BLaER1 treated with 17β-estradiol and CSF1 and Interleukin-3, amounts not matched to agents 10 nM and 100 nM (cell line): ENCODE results near the gene BRINP3.

Experiments
- H3K27ac ChIP-seq, 11 experiments: shearing (Covaris generic); formaldehyde crosslinking; 2 replicates each; pipeline ENCODE4 v1.8.1; 2022
- H3K27me3 ChIP-seq, 11 experiments: shearing (Covaris generic); formaldehyde crosslinking; 2 replicates each; pipeline ENCODE4 v1.8.1; 2022
- H3K36me3 ChIP-seq, 11 experiments: shearing (Covaris generic); formaldehyde crosslinking; 2 replicates each; pipeline ENCODE4 v1.8.1; 2022
- H3K4me1 ChIP-seq, 10 experiments: shearing (Covaris generic); formaldehyde crosslinking; 2 replicates each; pipeline ENCODE4 v1.8.1; 2022
- H3K4me2 ChIP-seq, 11 experiments: shearing (Covaris generic); formaldehyde crosslinking; 2 replicates each; pipeline ENCODE4 v1.8.1; 2022
- H3K4me3 ChIP-seq, 10 experiments: shearing (Covaris generic); formaldehyde crosslinking; 2 replicates each; pipeline ENCODE4 v1.8.1; 2022
- H3K9ac ChIP-seq, 11 experiments: shearing (Covaris generic); formaldehyde crosslinking; 2 replicates each; pipeline ENCODE4 v1.8.1; 2022
- H3K9me3 ChIP-seq, 11 experiments: shearing (Covaris generic); formaldehyde crosslinking; replicated peaks in 1 of 11; 2 replicates each; pipeline ENCODE4 v1.8.1; 2022
- H4K20me1 ChIP-seq, 11 experiments: shearing (Covaris generic); formaldehyde crosslinking; 2 replicates each; pipeline ENCODE4 v1.8.1; 2022
- Cebpa-rat ChIP-seq, 11 experiments: shearing (Covaris generic); IDR thresholded peaks; 2 replicates each; pipeline ENCODE4 v1.8.1; 2022

The BRINP3 gene

DNA sequence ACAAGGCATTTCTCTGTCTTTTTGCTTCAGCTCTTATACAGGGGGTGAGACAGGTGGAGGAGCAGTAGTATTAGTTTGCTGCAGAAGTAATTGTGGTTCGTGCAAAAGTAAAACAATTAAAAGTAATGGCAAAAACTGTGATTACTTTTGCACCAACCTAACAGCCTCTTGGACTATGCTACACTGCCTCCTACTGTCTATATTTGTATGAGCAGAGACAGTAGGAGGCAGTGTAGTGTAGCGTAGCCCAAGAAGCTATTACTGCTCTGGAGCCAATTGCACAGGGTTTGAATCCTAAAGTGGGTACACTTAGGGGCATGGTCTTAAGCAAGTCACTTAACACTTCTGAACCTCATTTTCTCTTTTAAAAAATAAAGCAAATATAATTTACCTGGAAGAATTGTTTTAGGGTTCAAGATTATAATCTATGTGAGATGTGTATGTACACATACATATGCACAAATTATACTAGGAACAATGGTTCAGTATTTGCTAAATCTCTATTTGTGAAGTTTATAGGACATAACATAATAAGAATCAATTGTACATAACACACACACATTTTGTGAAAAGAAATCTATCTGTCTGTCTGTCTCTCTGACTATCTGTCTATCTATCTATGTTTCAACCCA, 103.8 kb downstream of the BRINP3 start:
- Histone ChIP-seq H3K36me3 (no peaks in the 10 kb centered on the region), H3K27ac (no peak overlapping the region), H3K9ac (no peak overlapping the region), H3K4me2 (no peak overlapping the region), H3K4me3 (no peak overlapping the region), H3K27me3 (peaks cover 0 to 5% (median 0%) of the 10 kb centered on the region in 11 experiments; a peak in 1 of 22 replicates), H3K4me1 (peaks cover 5 to 29% (median 18%) of the 10 kb centered on the region in 10 experiments; a peak in 17 of 20 replicates), H3K9me3 (no peaks in the 10 kb centered on the region), H4K20me1 (no peaks in the 10 kb centered on the region)
- TF ChIP-seq Cebpa-rat (IDR thresholded peaks at IDR 0.05): no peak

GRCh38 chr1:190367200-190367599, 110.5 kb downstream of the BRINP3 start:
- no peak for TF ChIP-seq Cebpa-rat (IDR thresholded peaks at IDR 0.05)
- Histone ChIP-seq H3K4me1 (no peaks in the 10 kb centered on the region), H3K4me2 (no peak overlapping the region), H3K27me3 (no peaks in the 10 kb centered on the region), H3K4me3 (no peak overlapping the region), H3K36me3 (no peaks in the 10 kb centered on the region), H3K9me3 (peaks cover 17 to 26% (median 20%) of the 10 kb centered on the region in 11 experiments), H4K20me1 (no peaks in the 10 kb centered on the region), H3K27ac (no peak overlapping the region), H3K9ac (no peak overlapping the region)

DNA sequence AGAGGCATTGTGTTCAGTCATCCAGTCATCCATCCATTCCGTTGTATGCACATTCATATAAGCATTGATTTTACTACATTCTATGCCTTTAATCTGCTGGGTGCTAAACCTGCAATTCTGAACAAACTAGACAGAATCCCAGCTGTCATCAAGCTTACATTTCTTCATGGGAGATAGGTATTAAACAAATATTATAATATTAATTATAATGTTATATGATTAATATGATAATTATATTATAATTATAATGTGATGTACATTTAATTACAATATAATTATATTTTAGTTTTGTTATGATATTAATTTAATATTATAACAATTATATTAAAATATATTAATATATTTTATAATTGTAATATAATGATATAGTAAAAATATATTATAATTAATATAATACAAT, 112.4 kb downstream of the BRINP3 start:
- Histone ChIP-seq H4K20me1 (no peaks in the 10 kb centered on the region), H3K27ac (no peak overlapping the region), H3K4me2 (no peak overlapping the region), H3K9me3 (peaks cover 17 to 26% (median 20%) of the 10 kb centered on the region in 11 experiments), H3K27me3 (no peaks in the 10 kb centered on the region), H3K4me3 (no peak overlapping the region), H3K9ac (no peak overlapping the region), H3K4me1 (no peaks in the 10 kb centered on the region), H3K36me3 (no peaks in the 10 kb centered on the region)
- no peak for TF ChIP-seq Cebpa-rat (IDR thresholded peaks at IDR 0.05)

GRCh38 chr1:190353538-190354101, 124.0 kb downstream of the BRINP3 start:
- no peaks in the 10 kb centered on the region for H3K27me3 ChIP-seq
- no peak overlapping the region for H3K27ac ChIP-seq
- no peaks in the 10 kb centered on the region for H3K9me3 ChIP-seq
- no peaks in the 10 kb centered on the region for H3K36me3 ChIP-seq
- no peak for TF ChIP-seq Cebpa-rat (IDR thresholded peaks at IDR 0.05)
- H4K20me1 ChIP-seq: no peaks in the 10 kb centered on the region
- H3K9ac ChIP-seq: no peak overlapping the region
- H3K4me2 ChIP-seq: no peak overlapping the region
- no peak overlapping the region for H3K4me3 ChIP-seq
- no peaks in the 10 kb centered on the region for H3K4me1 ChIP-seq

GRCh38 chr1:190344454-190344853, 133.2 kb downstream of the BRINP3 start:
- Histone ChIP-seq H3K36me3 (no peaks in the 10 kb centered on the region), H3K4me3 (no peak overlapping the region), H3K9me3 (no peaks in the 10 kb centered on the region), H3K27ac (no peak overlapping the region), H4K20me1 (no peaks in the 10 kb centered on the region), H3K27me3 (no peaks in the 10 kb centered on the region), H3K9ac (no peak overlapping the region), H3K4me2 (no peak overlapping the region), H3K4me1 (no peaks in the 10 kb centered on the region)
- no peak for TF ChIP-seq Cebpa-rat (IDR thresholded peaks at IDR 0.05)

- H3K9ac ChIP-seq: no peak overlapping the region
- H3K4me2 ChIP-seq: no peak overlapping the region
- H3K27me3 ChIP-seq: no peaks in the 10 kb centered on the region
- H4K20me1 ChIP-seq: no peaks in the 10 kb centered on the region
- no peak overlapping the region for H3K4me3 ChIP-seq
- no peaks in the 10 kb centered on the region for H3K36me3 ChIP-seq
- no peak overlapping the region for H3K27ac ChIP-seq
- H3K9me3 ChIP-seq: no peaks in the 10 kb centered on the region
- H3K4me1 ChIP-seq: no peaks in the 10 kb centered on the region
- no peak for TF ChIP-seq Cebpa-rat (IDR thresholded peaks at IDR 0.05)
Measured at GRCh38 chr1:190338829-190339228, 138.8 kb downstream of the BRINP3 start.

GRCh38 chr1:190328871-190329270, 148.8 kb downstream of the BRINP3 start:
- no peak overlapping the region; a peak in 1 of 22 replicates for H3K27ac ChIP-seq
- no peak overlapping the region for H3K4me2 ChIP-seq
- no peak for TF ChIP-seq Cebpa-rat (IDR thresholded peaks at IDR 0.05)
- no peaks in the 10 kb centered on the region for H3K36me3 ChIP-seq
- no peak overlapping the region for H3K9ac ChIP-seq
- H3K9me3 ChIP-seq: no peaks in the 10 kb centered on the region
- no peaks in the 10 kb centered on the region for H3K4me1 ChIP-seq
- no peaks in the 10 kb centered on the region for H4K20me1 ChIP-seq
- no peaks in the 10 kb centered on the region for H3K27me3 ChIP-seq
- no peak overlapping the region for H3K4me3 ChIP-seq

GRCh38 chr1:190328361-190328760, 149.3 kb downstream of the BRINP3 start:
- TF ChIP-seq Cebpa-rat (IDR thresholded peaks at IDR 0.05): no peak
- H3K9me3 ChIP-seq: no peaks in the 10 kb centered on the region

GRCh38 chr1:190327271-190327670, 150.4 kb downstream of the BRINP3 start:
- H3K36me3 ChIP-seq: no peaks in the 10 kb centered on the region
- H3K4me3 ChIP-seq: no peak overlapping the region
- no peaks in the 10 kb centered on the region for H3K9me3 ChIP-seq
- no peak overlapping the region for H3K4me2 ChIP-seq
- H3K9ac ChIP-seq: no peak overlapping the region
- no peaks in the 10 kb centered on the region for H3K4me1 ChIP-seq
- H4K20me1 ChIP-seq: no peaks in the 10 kb centered on the region
- H3K27ac ChIP-seq: no peak overlapping the region
- H3K27me3 ChIP-seq: no peaks in the 10 kb centered on the region
- TF ChIP-seq Cebpa-rat (IDR thresholded peaks at IDR 0.05): no peak

More at GRCh38 chr1:190328361-190328760, 149.3 kb downstream of the BRINP3 start:
- Histone ChIP-seq H3K27me3 (no peaks in the 10 kb centered on the region), H4K20me1 (no peaks in the 10 kb centered on the region), H3K4me1 (no peaks in the 10 kb centered on the region), H3K27ac (no peak overlapping the region), H3K9ac (no peak overlapping the region), H3K36me3 (no peaks in the 10 kb centered on the region), H3K4me3 (no peak overlapping the region), H3K4me2 (no peak overlapping the region)

DNA sequence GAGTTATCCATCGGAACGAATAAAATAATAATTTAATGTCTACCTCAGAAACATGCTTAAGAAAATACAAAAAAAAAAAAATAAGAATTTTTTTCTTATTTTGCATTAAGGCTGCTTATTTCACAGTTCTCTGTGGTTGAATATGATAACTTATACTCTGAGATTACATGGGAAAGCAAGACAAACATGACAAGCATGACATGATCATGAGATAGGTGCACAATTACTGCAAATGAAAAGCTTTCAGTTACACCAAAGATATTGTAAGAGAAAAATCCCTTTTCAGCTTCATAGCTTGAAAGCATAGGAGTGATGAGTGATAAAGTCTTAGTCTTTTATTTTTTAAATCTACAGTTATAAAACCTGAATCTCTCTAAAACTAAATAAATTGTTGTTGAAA, 154.1 kb downstream of the BRINP3 start:
- no peaks in the 10 kb centered on the region for H3K36me3 ChIP-seq
- H3K9me3 ChIP-seq: no peaks in the 10 kb centered on the region
- H3K4me3 ChIP-seq: no peak overlapping the region
- no peak overlapping the region for H3K27ac ChIP-seq
- no peak for TF ChIP-seq Cebpa-rat (IDR thresholded peaks at IDR 0.05)
- no peaks in the 10 kb centered on the region for H3K4me1 ChIP-seq
- H4K20me1 ChIP-seq: no peaks in the 10 kb centered on the region
- H3K9ac ChIP-seq: no peak overlapping the region
- no peak overlapping the region for H3K4me2 ChIP-seq
- no peaks in the 10 kb centered on the region for H3K27me3 ChIP-seq
